ENCODE measurements around the gene UPK3A.
"Not testable (repeated sequence)": the region's sequence is repeated elsewhere in the genome, so short reads cannot be mapped to it uniquely, and the experiment has no call there.

UPK3A gene

GRCh38 chr22:45268167-45268957 lies 16.4 kb upstream of the UPK3A start:
- Mint-ChIP-seq H3K36me3 (no peaks in the 10 kb centered on the region), H3K4me1 (ENCODE audit: low read depth) (peaks cover 14% of the 10 kb centered on the region), H3K27ac (no peak overlapping the region), H3K27me3 (no peaks in the 10 kb centered on the region), H3K9me3 (ENCODE audit: low read depth) (no peaks in the 10 kb centered on the region), H3K4me3 (peak overlapping the region; percentile 79)

GRCh38 chr22:45268958-45269844 lies 15.5 kb upstream of the UPK3A start:
- no peak overlapping the region for H3K27ac Mint-ChIP-seq
- no peaks in the 10 kb centered on the region for H3K36me3 Mint-ChIP-seq
- peak overlapping the region; percentile 87 for H3K4me3 Mint-ChIP-seq
- H3K27me3 Mint-ChIP-seq: no peaks in the 10 kb centered on the region
- H3K4me1 Mint-ChIP-seq (ENCODE audit: low read depth): peaks cover 12% of the 10 kb centered on the region
- no peaks in the 10 kb centered on the region for H3K9me3 Mint-ChIP-seq (ENCODE audit: low read depth)

- Mint-ChIP-seq H3K27ac (no peak overlapping the region), H3K27me3 (no peaks in the 10 kb centered on the region), H3K4me1 (ENCODE audit: low read depth) (peaks cover 12% of the 10 kb centered on the region), H3K36me3 (no peaks in the 10 kb centered on the region), H3K9me3 (ENCODE audit: low read depth) (no peaks in the 10 kb centered on the region), H3K4me3 (peak overlapping the region; percentile 87)
These were observed 14.4 kb upstream of the UPK3A start for GRCh38 chr22:45270095-45271020.

DNA sequence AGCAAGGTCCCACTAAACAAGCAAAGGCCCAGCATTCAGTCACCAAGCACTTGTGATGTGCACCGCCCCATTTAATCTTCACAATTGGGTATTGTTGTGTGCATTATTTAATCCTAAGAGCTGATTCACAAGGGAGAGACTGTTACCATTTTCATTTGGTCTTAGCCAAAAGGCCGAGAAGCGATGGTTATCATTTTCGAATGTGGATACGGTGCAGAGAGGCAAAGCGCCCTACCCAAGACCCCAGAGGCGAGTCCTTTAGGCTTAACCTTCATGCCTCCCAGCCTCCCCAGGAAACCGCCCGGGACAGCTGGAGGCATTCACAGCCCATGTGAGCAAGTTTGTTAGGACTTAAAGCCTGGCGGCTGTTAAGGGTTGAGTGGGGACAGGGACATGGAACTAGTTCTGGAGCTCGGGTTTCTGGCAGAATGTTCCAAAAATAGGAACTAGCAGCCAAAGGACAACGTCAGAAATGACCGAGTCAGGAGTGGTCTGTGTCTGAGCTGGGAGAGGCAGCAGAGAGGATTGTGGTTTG lies 13.0 kb upstream of the UPK3A start:
- H3K27ac Mint-ChIP-seq: no peak overlapping the region
- no peak overlapping the region for H3K4me3 Mint-ChIP-seq
- H3K27me3 Mint-ChIP-seq: no peaks in the 10 kb centered on the region

DNA sequence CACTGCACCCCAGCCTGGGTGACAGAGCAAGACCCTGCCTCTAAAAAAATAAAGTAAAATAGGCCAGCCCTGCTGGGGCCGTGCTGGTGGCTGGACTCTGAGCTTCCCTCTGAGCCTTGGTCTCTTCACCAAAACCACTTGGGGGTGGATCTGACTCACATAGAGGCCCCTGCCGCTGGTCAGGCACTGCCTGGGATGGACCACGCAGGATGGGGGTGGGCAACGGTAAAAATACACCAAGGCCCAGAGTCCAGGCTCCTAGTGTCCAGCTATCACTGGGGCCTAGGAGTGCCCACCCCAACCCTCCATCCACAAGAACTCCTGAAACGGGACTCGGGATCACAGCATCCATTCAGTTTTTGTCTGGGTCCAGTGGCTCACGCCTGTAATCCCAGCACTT lies 12.3 kb upstream of the UPK3A start:
- Mint-ChIP-seq H3K9me3 (ENCODE audit: low read depth) (no peaks in the 10 kb centered on the region), H3K4me3 (no peak overlapping the region), H3K4me1 (ENCODE audit: low read depth) (peaks cover 11% of the 10 kb centered on the region), H3K36me3 (no peaks in the 10 kb centered on the region), H3K27me3 (no peaks in the 10 kb centered on the region), H3K27ac (no peak overlapping the region)

More for the DNA sequence above, 13.0 kb upstream of the UPK3A start:
- H3K36me3 Mint-ChIP-seq: no peaks in the 10 kb centered on the region
- H3K4me1 Mint-ChIP-seq (ENCODE audit: low read depth): peaks cover 12% of the 10 kb centered on the region
- no peaks in the 10 kb centered on the region for H3K9me3 Mint-ChIP-seq (ENCODE audit: low read depth)

GRCh38 chr22:45273452-45274075 lies 11.2 kb upstream of the UPK3A start:
- no peaks in the 10 kb centered on the region for H3K9me3 Mint-ChIP-seq (ENCODE audit: low read depth)
- H3K27me3 Mint-ChIP-seq: no peaks in the 10 kb centered on the region
- H3K4me1 Mint-ChIP-seq (ENCODE audit: low read depth): peaks cover 10% of the 10 kb centered on the region
- H3K4me3 Mint-ChIP-seq: no peak overlapping the region
- H3K36me3 Mint-ChIP-seq: no peaks in the 10 kb centered on the region
- H3K27ac Mint-ChIP-seq: no peak overlapping the region

- H3K27me3 Mint-ChIP-seq: peaks cover 1% of the 10 kb centered on the region
- no peaks in the 10 kb centered on the region for H3K36me3 Mint-ChIP-seq
- H3K27ac Mint-ChIP-seq: no peak overlapping the region
- no peaks in the 10 kb centered on the region for H3K9me3 Mint-ChIP-seq (ENCODE audit: low read depth)
- no peak overlapping the region for H3K4me3 Mint-ChIP-seq
- H3K4me1 Mint-ChIP-seq (ENCODE audit: low read depth): peaks cover 15% of the 10 kb centered on the region
These were observed 8.1 kb upstream of the UPK3A start for GRCh38 chr22:45276507-45277105.

DNA sequence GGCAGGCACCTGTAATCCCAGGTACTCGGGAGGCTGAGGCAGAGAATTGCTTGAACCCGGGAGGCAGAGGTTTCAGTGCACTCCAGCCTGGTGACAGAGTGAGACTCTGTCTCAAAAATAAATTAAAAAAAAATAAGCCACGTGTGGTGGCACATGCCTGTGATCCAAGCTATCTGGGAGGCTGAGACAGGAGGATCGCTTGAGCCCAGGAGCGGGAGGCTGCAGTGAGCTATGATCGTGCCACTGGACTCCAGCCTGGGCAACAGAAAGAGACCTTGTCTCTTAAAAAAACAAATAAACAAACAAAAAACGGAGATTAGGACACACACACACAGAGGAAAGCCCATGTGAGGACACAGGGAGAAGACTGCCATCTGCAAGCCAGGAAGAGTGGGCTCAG lies 7.0 kb upstream of the UPK3A start:
- H3K4me1 Mint-ChIP-seq (ENCODE audit: low read depth): peaks cover 15% of the 10 kb centered on the region
- not testable (repeated sequence) for H3K4me3 Mint-ChIP-seq; H3K27me3 Mint-ChIP-seq; H3K36me3 Mint-ChIP-seq; H3K27ac Mint-ChIP-seq; H3K9me3 Mint-ChIP-seq (ENCODE audit: low read depth)

DNA sequence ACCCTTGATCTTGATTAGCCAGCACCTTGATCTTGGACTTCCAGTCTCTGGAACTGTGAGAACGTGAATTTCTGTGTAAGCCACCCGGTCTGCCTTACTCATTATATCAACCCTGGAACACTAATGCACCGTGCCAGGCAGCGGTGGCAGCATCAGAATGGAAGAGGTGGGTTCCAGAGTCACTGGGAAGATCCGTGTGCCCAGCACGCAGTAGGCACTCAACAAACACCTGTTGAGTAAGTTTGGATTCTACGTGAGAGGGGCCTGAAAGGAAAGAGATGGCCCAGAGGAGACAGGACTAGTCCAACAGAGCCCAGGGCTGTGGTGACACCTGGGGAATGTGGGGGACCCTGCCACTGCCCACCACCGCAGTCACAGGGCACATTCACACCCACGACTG lies 6.6 kb upstream of the UPK3A start:
- Mint-ChIP-seq H3K9me3 (ENCODE audit: low read depth) (no peaks in the 10 kb centered on the region), H3K4me3 (no peak overlapping the region), H3K27me3 (peaks cover 1% of the 10 kb centered on the region), H3K27ac (no peak overlapping the region), H3K4me1 (ENCODE audit: low read depth) (peaks cover 15% of the 10 kb centered on the region), H3K36me3 (no peaks in the 10 kb centered on the region)

DNA sequence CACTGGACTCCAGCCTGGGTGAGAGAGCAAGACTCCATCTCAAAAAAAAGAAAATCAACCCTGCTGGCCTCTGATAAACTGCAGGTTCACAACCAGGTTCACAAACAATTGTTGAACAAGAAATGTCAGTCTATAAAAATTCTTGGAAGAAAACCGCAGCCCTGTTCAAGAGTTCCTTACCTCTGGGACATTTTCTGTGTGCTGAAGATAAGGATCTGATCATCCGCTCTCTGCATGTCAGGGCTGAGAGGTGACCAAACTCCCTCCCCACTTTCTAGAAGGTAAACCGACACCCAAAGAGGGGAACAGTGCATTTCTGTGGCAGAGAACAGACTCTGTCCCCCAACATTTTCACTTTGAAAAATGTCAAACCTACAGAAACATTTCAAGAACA lies 4.2 kb upstream of the UPK3A start:
- H3K9me3 Mint-ChIP-seq (ENCODE audit: low read depth): no peaks in the 10 kb centered on the region
- H3K27me3 Mint-ChIP-seq: peaks cover 4% of the 10 kb centered on the region
- H3K4me1 Mint-ChIP-seq (ENCODE audit: low read depth): peaks cover 18% of the 10 kb centered on the region
- H3K36me3 Mint-ChIP-seq: no peaks in the 10 kb centered on the region
- H3K4me3 Mint-ChIP-seq: no peak overlapping the region
- no peak overlapping the region for H3K27ac Mint-ChIP-seq

GRCh38 chr22:45281010-45281409 lies 3.7 kb upstream of the UPK3A start:
- H3K27me3 Mint-ChIP-seq: peaks cover 4% of the 10 kb centered on the region
- peaks cover 18% of the 10 kb centered on the region for H3K4me1 Mint-ChIP-seq (ENCODE audit: low read depth)
- H3K9me3 Mint-ChIP-seq (ENCODE audit: low read depth): no peaks in the 10 kb centered on the region
- no peaks in the 10 kb centered on the region for H3K36me3 Mint-ChIP-seq
- H3K27ac Mint-ChIP-seq: no peak overlapping the region
- no peak overlapping the region for H3K4me3 Mint-ChIP-seq

DNA sequence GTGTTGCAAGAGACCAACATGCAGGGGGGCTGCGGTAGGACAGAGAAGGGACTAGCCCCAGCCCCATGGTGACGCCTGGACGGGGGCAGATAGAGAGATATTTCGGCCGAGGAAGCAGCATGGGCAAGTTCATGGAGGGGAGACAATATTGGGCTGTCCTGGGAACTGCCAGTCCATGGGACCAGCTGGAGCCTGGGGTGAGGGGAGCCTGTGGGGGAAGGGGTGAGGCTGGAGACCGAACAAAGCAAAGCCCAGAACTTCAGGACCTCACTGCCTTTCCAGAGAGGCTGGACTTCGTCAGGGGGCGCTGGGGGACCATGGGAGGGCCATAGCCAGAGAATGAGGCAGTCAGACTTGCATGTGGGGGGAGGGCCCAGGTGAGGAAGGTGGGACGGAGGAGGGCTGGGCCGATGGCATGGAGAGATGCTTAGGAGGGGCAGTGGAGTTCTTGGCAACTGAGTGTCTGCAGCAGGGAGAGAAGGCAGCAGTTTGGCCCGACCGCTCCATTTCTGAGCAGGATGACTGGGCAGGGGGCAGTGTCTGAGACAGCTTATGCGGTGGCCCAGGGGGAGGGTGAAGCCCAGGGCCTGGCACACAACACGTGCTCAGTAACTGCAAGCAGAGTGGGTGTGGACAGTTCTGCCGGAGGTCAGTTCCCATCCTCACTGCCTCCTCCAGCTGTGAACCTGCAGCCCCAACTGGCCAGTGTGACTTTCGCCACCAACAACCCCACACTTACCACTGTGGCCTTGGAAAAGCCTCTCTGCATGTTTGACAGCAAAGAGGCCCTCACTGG lies 712 bp downstream of the UPK3A start:
- no peak overlapping the region for H3K4me3 Mint-ChIP-seq
- peaks cover 9% of the 10 kb centered on the region for H3K4me1 Mint-ChIP-seq (ENCODE audit: low read depth)
- H3K27me3 Mint-ChIP-seq: peaks cover 4% of the 10 kb centered on the region
- H3K36me3 Mint-ChIP-seq: no peaks in the 10 kb centered on the region
- H3K27ac Mint-ChIP-seq: no peak overlapping the region
- H3K9me3 Mint-ChIP-seq (ENCODE audit: low read depth): no peaks in the 10 kb centered on the region

DNA sequence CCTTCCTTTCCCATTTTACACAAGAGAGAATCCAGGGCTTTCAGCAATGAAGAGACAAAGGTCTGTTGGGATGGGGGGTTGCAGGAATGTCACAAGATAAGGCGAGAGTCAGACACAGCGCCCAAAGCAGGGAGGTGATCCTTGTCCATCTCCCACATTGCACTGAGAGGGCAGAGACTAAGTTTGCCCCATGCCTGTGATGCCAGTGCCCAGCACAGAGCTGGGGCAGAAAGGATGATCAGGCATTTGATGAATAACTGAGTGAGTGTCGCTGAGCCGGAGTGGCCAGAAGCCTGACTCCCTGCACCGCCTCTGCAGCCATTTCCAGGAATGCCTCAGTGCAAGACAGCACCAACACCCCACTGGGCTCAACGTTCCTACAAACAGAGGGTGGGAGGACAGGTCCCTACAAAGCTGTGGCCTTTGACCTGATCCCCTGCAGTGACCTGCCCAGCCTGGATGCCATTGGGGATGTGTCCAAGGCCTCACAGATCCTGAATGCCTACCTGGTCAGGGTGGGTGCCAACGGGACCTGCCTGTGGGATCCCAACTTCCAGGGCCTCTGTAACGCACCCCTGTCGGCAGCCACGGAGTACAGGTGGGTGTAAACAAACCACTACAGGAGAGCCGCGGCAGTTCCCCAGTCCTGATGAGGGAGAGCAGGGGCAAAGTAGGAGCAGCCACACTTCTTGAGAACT lies 2.3 kb downstream of the UPK3A start:
- Mint-ChIP-seq H3K9me3 (ENCODE audit: low read depth) (no peaks in the 10 kb centered on the region), H3K27ac (no peak overlapping the region), H3K4me1 (ENCODE audit: low read depth) (peaks cover 3% of the 10 kb centered on the region), H3K27me3 (peaks cover 3% of the 10 kb centered on the region), H3K36me3 (no peaks in the 10 kb centered on the region), H3K4me3 (no peak overlapping the region)

Data from activated naive CD8-positive, alpha-beta T cell (primary cell).